GM12875 (cell line): ENCODE data around the gene RWDD4.

ENCODE experiments used
- H3K4me3 ChIP-seq: one replicate; pipeline ENCODE4 v1.5.1; 2011; ENCODE audit warnings: low read depth, low read length, control low read depth
- CTCF ChIP-seq: IDR thresholded peaks from 2 replicates; pipeline ENCODE4 v1.5.1; 2011; ENCODE audit warnings: low read depth, mild to moderate bottlenecking, control low read depth, inconsistent platforms, low read length, moderate library complexity, borderline replicate concordance; ENCODE audit not compliant: insufficient read depth

Gene RWDD4

GRCh38 chr4:183607894-183608293 lies 51.1 kb downstream of the RWDD4 start:
- no peak overlapping the region for H3K4me3 ChIP-seq
- TF ChIP-seq CTCF = no peak

GRCh38 chr4:183602557-183603027 lies 56.4 kb downstream of the RWDD4 start:
- TF ChIP-seq CTCF = 0 out of 2 replicates have a peak, but pooled peaks have one; percentile 5
- H3K4me3 ChIP-seq = no peak overlapping the region

GRCh38 chr4:183601381-183601780 lies 57.6 kb downstream of the RWDD4 start:
- no peak overlapping the region for H3K4me3 ChIP-seq
- TF ChIP-seq CTCF = no peak

GRCh38 chr4:183600189-183600685 lies 58.7 kb downstream of the RWDD4 start:
- no peak overlapping the region for H3K4me3 ChIP-seq
- no peak for TF ChIP-seq CTCF

GRCh38 chr4:183599690-183600089 lies 59.3 kb downstream of the RWDD4 start:
- no peak overlapping the region for H3K4me3 ChIP-seq
- no peak for TF ChIP-seq CTCF

- TF ChIP-seq CTCF = no peak
- no peak overlapping the region for H3K4me3 ChIP-seq
Observed at GRCh38 chr4:183599284-183599683, 59.7 kb downstream of the RWDD4 start.

- TF ChIP-seq CTCF = no peak
Observed at GRCh38 chr4:183596067-183596757, 62.8 kb downstream of the RWDD4 start.

More at GRCh38 chr4:183596067-183596757, 62.8 kb downstream of the RWDD4 start:
- H3K4me3 ChIP-seq = no peak overlapping the region
